Colonic mucosa (tissue), 4 donors: ENCODE results near the gene AKR7A2. TPM values are rescaled to one million over a fixed set of nuclear protein-coding genes. Genes with fewer than 3 reads are reported as not detected.
A peak's percentile ranks its signal among the peaks of the same experiment; 100 is the strongest.

Experiments used
- DNase-seq: peaks from one replicate; pipeline ENCODE4 v3.0.0-alpha.2; 2020
- H3K27ac ChIP-seq: fragments of 200-600 bp; one replicate; pipeline ENCODE4 v1.8.0; 2021
- H3K27me3 ChIP-seq: fragments of 200-600 bp; one replicate; pipeline ENCODE4 v1.8.0; 2021
- H3K36me3 ChIP-seq: fragments of 200-600 bp; one replicate; pipeline ENCODE4 v1.8.0; 2021
- H3K4me1 ChIP-seq: fragments of 200-600 bp; one replicate; pipeline ENCODE4 v1.8.0; 2021; ENCODE audit warnings: mild to moderate bottlenecking
- H3K4me3 ChIP-seq: fragments of 200-600 bp; one replicate; pipeline ENCODE4 v1.8.0; 2021
- H3K9ac ChIP-seq, 2 donors: one replicate each; pipeline ENCODE4 v1.7.0; 2013; ENCODE audit warnings: control low read depth in 2 of 2, low read depth in 2 of 2, low read length in 2 of 2
- H3K9me3 ChIP-seq: fragments of 200-600 bp; one replicate; pipeline ENCODE4 v1.8.0; 2021
- intact Hi-C: fragments of 100-400 bp; cut with DNase I; formaldehyde crosslinking; loops from one replicate; pipeline ENCODE4 v1.14.1; 2022
- total RNA-seq, 2 donors: library from RNA; stranded (reverse); fragmentation: NEBNext Ultra II Directional in 1 of 2; extraction: Animal tissue kit (Norgen Biotek cat#: 25700) in 1 of 2; gene quantifications; one replicate each; pipeline ENCODE4 v1.2.1, GENCODE V29; 2021
- TF ChIP-seq, protein P1 (sequence below): fragments of 200-600 bp; IDR thresholded peaks from one replicate; pipeline ENCODE4 v1.8.0; 2022; ENCODE audit warnings: antibody characterized with exemption, mild to moderate bottlenecking
- donor health status: healthy.
- donor health status: DM: no; HTN: no; CAD: no.
- donor health status: DM: no; HTN: no; CAD: no.

The AKR7A2 gene
- total RNA-seq: 100 to 1,000 TPM; 112 to 129 TPM

GRCh38 chr1:19311931-19312781, at the start of gene AKR7A2, which contains the start of gene SLC66A1:
Gene AKR7A2, minus strand, starts transcription at chr1:19312144. Its CDS starts 20 bp downstream, at chr1:19312124.
Gene SLC66A1, plus strand, starts transcription at chr1:19312326. Its CDS starts 5,352 bp downstream, at chr1:19317678.
- H3K27me3 ChIP-seq: no peaks in the 10 kb centered on the region
- H3K9me3 ChIP-seq: no peaks in the 10 kb centered on the region
- peak within 1 kb of the TSS; percentile 92 for H3K4me3 ChIP-seq
- TF ChIP-seq, protein P1, sequence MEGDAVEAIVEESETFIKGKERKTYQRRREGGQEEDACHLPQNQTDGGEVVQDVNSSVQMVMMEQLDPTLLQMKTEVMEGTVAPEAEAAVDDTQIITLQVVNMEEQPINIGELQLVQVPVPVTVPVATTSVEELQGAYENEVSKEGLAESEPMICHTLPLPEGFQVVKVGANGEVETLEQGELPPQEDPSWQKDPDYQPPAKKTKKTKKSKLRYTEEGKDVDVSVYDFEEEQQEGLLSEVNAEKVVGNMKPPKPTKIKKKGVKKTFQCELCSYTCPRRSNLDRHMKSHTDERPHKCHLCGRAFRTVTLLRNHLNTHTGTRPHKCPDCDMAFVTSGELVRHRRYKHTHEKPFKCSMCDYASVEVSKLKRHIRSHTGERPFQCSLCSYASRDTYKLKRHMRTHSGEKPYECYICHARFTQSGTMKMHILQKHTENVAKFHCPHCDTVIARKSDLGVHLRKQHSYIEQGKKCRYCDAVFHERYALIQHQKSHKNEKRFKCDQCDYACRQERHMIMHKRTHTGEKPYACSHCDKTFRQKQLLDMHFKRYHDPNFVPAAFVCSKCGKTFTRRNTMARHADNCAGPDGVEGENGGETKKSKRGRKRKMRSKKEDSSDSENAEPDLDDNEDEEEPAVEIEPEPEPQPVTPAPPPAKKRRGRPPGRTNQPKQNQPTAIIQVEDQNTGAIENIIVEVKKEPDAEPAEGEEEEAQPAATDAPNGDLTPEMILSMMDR: no peak
- peak; percentile 92 for DNase-seq
- peak within 1 kb of the TSS; percentile 76 to 97 for H3K9ac ChIP-seq
- H3K4me1 ChIP-seq: peaks cover 18% of the 10 kb centered on the region
- intact Hi-C loops: no loop called here
- H3K36me3 ChIP-seq: no peaks in the 10 kb centered on the region
- peak within 1 kb of the TSS; percentile 82 for H3K27ac ChIP-seq

GRCh38 chr1:19360843-19361610, 49.1 kb upstream of the AKR7A2 start:
- Histone ChIP-seq H3K27me3 (no peaks in the 10 kb centered on the region), H3K9ac (no peak overlapping the region), H3K36me3 (no peaks in the 10 kb centered on the region), H3K9me3 (no peaks in the 10 kb centered on the region), H3K4me3 (no peak overlapping the region), H3K4me1 (no peaks in the 10 kb centered on the region), H3K27ac (no peak overlapping the region)
- intact Hi-C loops: no loop called here
- no peak for DNase-seq
- TF ChIP-seq, protein P1: no peak

DNA sequence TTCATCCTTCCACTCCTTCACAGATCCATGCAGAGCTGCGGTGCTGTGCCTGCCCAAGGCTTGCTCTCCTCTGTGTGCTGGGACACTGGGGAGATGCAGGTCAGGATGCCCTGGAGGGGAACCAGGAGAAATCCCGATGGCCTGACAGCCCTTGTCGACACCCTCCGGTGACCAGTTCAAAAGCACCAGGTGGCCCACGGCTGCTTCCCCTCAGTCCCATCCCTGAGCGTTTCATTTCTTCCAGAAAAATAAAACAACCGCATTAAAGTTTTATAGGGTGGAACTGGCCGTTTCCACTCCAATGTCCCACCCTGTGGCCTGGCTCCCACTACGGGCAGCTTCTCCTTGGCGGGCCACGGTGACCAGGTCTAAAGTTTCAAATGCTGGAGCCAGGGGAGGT, 48.5 kb upstream of the AKR7A2 start:
- H3K4me1 ChIP-seq: no peaks in the 10 kb centered on the region
- H3K27ac ChIP-seq: no peak overlapping the region
- H3K9me3 ChIP-seq: no peaks in the 10 kb centered on the region
- DNase-seq: no peak
- intact Hi-C loops: no loop called here
- H3K4me3 ChIP-seq: no peak overlapping the region
- no peaks in the 10 kb centered on the region for H3K27me3 ChIP-seq
- no peaks in the 10 kb centered on the region for H3K36me3 ChIP-seq
- no peak overlapping the region for H3K9ac ChIP-seq
- TF ChIP-seq, protein P1: no peak

- no peaks in the 10 kb centered on the region for H3K27me3 ChIP-seq
- H3K9ac ChIP-seq: no peak overlapping the region
- H3K27ac ChIP-seq: no peak overlapping the region
- DNase-seq: no peak
- intact Hi-C loops: no loop called here
- H3K4me1 ChIP-seq: no peaks in the 10 kb centered on the region
- no peaks in the 10 kb centered on the region for H3K36me3 ChIP-seq
- no peaks in the 10 kb centered on the region for H3K9me3 ChIP-seq
- H3K4me3 ChIP-seq: no peak overlapping the region
- TF ChIP-seq, protein P1: no peak
Measured at GRCh38 chr1:19360016-19360415, 48.1 kb upstream of the AKR7A2 start.

GRCh38 chr1:19359357-19359756, 47.4 kb upstream of the AKR7A2 start:
- H3K9me3 ChIP-seq: no peaks in the 10 kb centered on the region
- H3K27me3 ChIP-seq: no peaks in the 10 kb centered on the region
- TF ChIP-seq, protein P1: no peak
- H3K4me1 ChIP-seq: no peaks in the 10 kb centered on the region
- intact Hi-C loops: no loop called here
- no peak overlapping the region for H3K27ac ChIP-seq
- H3K9ac ChIP-seq: no peak overlapping the region
- H3K4me3 ChIP-seq: no peak overlapping the region
- peaks cover 4% of the 10 kb centered on the region for H3K36me3 ChIP-seq
- DNase-seq: no peak
